ENCODE results near the gene CKLF. TPM values are rescaled to one million over a fixed set of nuclear protein-coding genes. Genes with fewer than 3 reads are reported as not detected.

CKLF gene
- total RNA-seq, 1 experiment from 2014 or later, result 47.9 TPM

- no peaks in the 10 kb centered on the region for H3K4me1 ChIP-seq (ENCODE audit: insufficient read depth, low read length)
- H3F3A ChIP-seq (ENCODE audit: low read length, unreplicated experiment), result no peaks in the 10 kb centered on the region
- no peaks in the 10 kb centered on the region for H3K9me3 ChIP-seq (ENCODE audit: low read length)
- TF ChIP-seq EZH2phosphoT487 (IDR thresholded peaks at IDR 0.05; ENCODE audit: borderline replicate concordance, low read length) (no peak), EZH2 (IDR thresholded peaks at IDR 0.05; ENCODE audit: low read length, unreplicated experiment) (no peak)
- TF ChIP-seq, protein P1, sequence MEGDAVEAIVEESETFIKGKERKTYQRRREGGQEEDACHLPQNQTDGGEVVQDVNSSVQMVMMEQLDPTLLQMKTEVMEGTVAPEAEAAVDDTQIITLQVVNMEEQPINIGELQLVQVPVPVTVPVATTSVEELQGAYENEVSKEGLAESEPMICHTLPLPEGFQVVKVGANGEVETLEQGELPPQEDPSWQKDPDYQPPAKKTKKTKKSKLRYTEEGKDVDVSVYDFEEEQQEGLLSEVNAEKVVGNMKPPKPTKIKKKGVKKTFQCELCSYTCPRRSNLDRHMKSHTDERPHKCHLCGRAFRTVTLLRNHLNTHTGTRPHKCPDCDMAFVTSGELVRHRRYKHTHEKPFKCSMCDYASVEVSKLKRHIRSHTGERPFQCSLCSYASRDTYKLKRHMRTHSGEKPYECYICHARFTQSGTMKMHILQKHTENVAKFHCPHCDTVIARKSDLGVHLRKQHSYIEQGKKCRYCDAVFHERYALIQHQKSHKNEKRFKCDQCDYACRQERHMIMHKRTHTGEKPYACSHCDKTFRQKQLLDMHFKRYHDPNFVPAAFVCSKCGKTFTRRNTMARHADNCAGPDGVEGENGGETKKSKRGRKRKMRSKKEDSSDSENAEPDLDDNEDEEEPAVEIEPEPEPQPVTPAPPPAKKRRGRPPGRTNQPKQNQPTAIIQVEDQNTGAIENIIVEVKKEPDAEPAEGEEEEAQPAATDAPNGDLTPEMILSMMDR (conservative IDR thresholded peaks at IDR 0.05; ENCODE audit: low read depth, low read length), result peak; percentile 40; the same call in 1 of the 2 replicates
- ATAC-seq (no peak), DNase-seq (no peak)
- H3K4me2 ChIP-seq (ENCODE audit: low read length), result no peak overlapping the region
- no peak overlapping the region for H2AFZ ChIP-seq (ENCODE audit: low read length)
- BruUV-seq (replicated peaks), result no TSS peak
- no peaks in the 10 kb centered on the region for H3K27me3 ChIP-seq (ENCODE audit: low read length)
- POLR2A ChIA-PET (ENCODE audit: unreplicated experiment), result no interaction called here
- H3K9ac ChIP-seq (ENCODE audit: low read length), result peak overlapping the region; percentile 17; the same call in 1 of the 2 replicates
- H4K20me1 ChIP-seq (ENCODE audit: low read length), result no peaks in the 10 kb centered on the region
- intact Hi-C loops (cut with micrococcal nuclease), result loop anchor here (2.0 kb wide), 1 partner anchor 42 kb away; the partner anchor contains the start of gene CMTM3
- H3K4me3 ChIP-seq (ENCODE audit: low read length), result no peak overlapping the region
- no peaks in the 10 kb centered on the region for H3K79me2 ChIP-seq (ENCODE audit: low read length)
- H3K36me3 ChIP-seq (ENCODE audit: low read depth, low read length), result no peaks in the 10 kb centered on the region
- no peaks in the 10 kb centered on the region for H3K9me2 ChIP-seq (replicated peaks; ENCODE audit: low read length)
- CTCF ChIA-PET, result interaction anchor here (0.6 to 1.0 kb wide), 2 partner anchors 311 to 1243 kb away, joined by 3 to 4 read pairs; no protein-coding TSS in a partner anchor
- H3K27ac ChIP-seq (ENCODE audit: low read length), result peak overlapping the region; percentile 46
These were observed 10.0 kb downstream of the CKLF start for GRCh38 chr16:66562409-66562808.

DNA sequence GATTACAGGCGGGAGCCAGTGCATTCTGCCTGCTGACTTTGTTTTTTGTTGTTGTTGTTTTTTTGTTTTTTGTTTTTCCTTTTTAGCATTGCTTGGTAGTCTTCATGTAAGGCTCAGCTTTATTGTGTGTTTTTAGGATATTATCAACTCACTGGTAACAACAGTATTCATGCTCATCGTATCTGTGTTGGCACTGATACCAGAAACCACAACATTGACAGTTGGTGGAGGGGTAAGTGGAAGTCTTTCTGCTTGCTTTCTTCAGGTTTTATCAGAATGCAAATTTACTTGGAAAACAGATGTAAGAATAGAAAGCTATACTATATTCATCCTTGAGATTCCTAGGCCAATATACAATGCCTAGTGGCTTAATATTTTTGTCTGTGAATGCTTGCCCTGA is 10.6 kb downstream of the CKLF start:
- Histone ChIP-seq H2AFZ (ENCODE audit: low read length) (no peak overlapping the region), H4K20me1 (ENCODE audit: low read length) (no peaks in the 10 kb centered on the region), H3K79me2 (ENCODE audit: low read length) (no peaks in the 10 kb centered on the region), H3K9me2 (replicated peaks; ENCODE audit: low read length) (no peaks in the 10 kb centered on the region), H3K4me3 (ENCODE audit: low read length) (no peak overlapping the region), H3K36me3 (ENCODE audit: low read depth, low read length) (no peaks in the 10 kb centered on the region), H3K9me3 (ENCODE audit: low read length) (no peaks in the 10 kb centered on the region), H3K27ac (ENCODE audit: low read length) (no peak overlapping the region), H3K9ac (ENCODE audit: low read length) (no peak overlapping the region), H3K4me1 (ENCODE audit: insufficient read depth, low read length) (no peaks in the 10 kb centered on the region), H3K4me2 (ENCODE audit: low read length) (no peak overlapping the region), H3F3A (ENCODE audit: low read length, unreplicated experiment) (no peaks in the 10 kb centered on the region), H3K27me3 (ENCODE audit: low read length) (no peaks in the 10 kb centered on the region)
- ChIA-PET CTCF (interaction anchor here (1.0 kb wide), 1 partner anchor 310 kb away, joined by 4 read pairs; no protein-coding TSS in a partner anchor), POLR2A (ENCODE audit: unreplicated experiment) (interaction anchor here (0.7 kb wide), 1 partner anchor 268 kb away, joined by 3 read pairs; the partner anchor contains the start of gene NAE1)
- no TSS peak for BruUV-seq (replicated peaks)
- DNase-seq (no peak), ATAC-seq (no peak)
- no peak for TF ChIP-seq EZH2phosphoT487 (IDR thresholded peaks at IDR 0.05; ENCODE audit: borderline replicate concordance, low read length)
- TF ChIP-seq EZH2 (IDR thresholded peaks at IDR 0.05; ENCODE audit: low read length, unreplicated experiment), result no peak
- TF ChIP-seq, protein P1 (conservative IDR thresholded peaks at IDR 0.05; ENCODE audit: low read depth, low read length), result no peak
- intact Hi-C loops (cut with micrococcal nuclease), result loop anchor here (2.0 kb wide), 1 partner anchor 42 kb away; the partner anchor contains the start of gene CMTM3

- ChIA-PET POLR2A (ENCODE audit: unreplicated experiment) (interaction anchor here (0.7 kb wide), 1 partner anchor 267 kb away, joined by 3 read pairs; the partner anchor contains the start of gene NAE1), CTCF (no interaction called here)
- H3K27me3 ChIP-seq (ENCODE audit: low read length), result no peaks in the 10 kb centered on the region
- H3K79me2 ChIP-seq (ENCODE audit: low read length), result no peaks in the 10 kb centered on the region
- H2AFZ ChIP-seq (ENCODE audit: low read length), result no peak overlapping the region
- ATAC-seq (no peak), DNase-seq (no peak)
- H3K9me3 ChIP-seq (ENCODE audit: low read length), result no peaks in the 10 kb centered on the region
- no TSS peak for BruUV-seq (replicated peaks)
- H3F3A ChIP-seq (ENCODE audit: low read length, unreplicated experiment), result no peaks in the 10 kb centered on the region
- no peak overlapping the region for H3K27ac ChIP-seq (ENCODE audit: low read length)
- no peaks in the 10 kb centered on the region for H3K4me1 ChIP-seq (ENCODE audit: insufficient read depth, low read length)
- H4K20me1 ChIP-seq (ENCODE audit: low read length), result no peaks in the 10 kb centered on the region
- H3K9me2 ChIP-seq (replicated peaks; ENCODE audit: low read length), result no peaks in the 10 kb centered on the region
- no peak overlapping the region for H3K4me2 ChIP-seq (ENCODE audit: low read length)
- intact Hi-C loops (cut with micrococcal nuclease), result loop anchor here (2.0 kb wide), 1 partner anchor 41 kb away; the partner anchor contains the start of gene CMTM3
- H3K4me3 ChIP-seq (ENCODE audit: low read length), result no peak overlapping the region
- no peak for TF ChIP-seq EZH2phosphoT487 (IDR thresholded peaks at IDR 0.05; ENCODE audit: borderline replicate concordance, low read length)
- TF ChIP-seq EZH2 (IDR thresholded peaks at IDR 0.05; ENCODE audit: low read length, unreplicated experiment), result no peak
- no peaks in the 10 kb centered on the region for H3K36me3 ChIP-seq (ENCODE audit: low read depth, low read length)
- no peak overlapping the region for H3K9ac ChIP-seq (ENCODE audit: low read length)
These were observed 11.4 kb downstream of the CKLF start for GRCh38 chr16:66563574-66564334.
